HEK293 (cell line): Measurements from ENCODE around the gene IMP3.

Experiments
- EGR2 ChIP-seq: fragments of 450-650 bp; formaldehyde crosslinking; IDR thresholded peaks from 2 replicates; pipeline ENCODE4 v1.5.1; 2016; ENCODE audit warnings: low read depth, missing biosample characterization, missing genetic modification characterization
- ELK4 ChIP-seq: IDR thresholded peaks from 2 replicates; pipeline ENCODE4 v1.6.1; 2011; ENCODE audit warnings: mild to moderate bottlenecking, low read depth, low read length, borderline replicate concordance
- REPIN1 ChIP-seq: fragments of 450-650 bp; formaldehyde crosslinking; IDR thresholded peaks from 2 replicates; pipeline ENCODE4 v1.5.1; 2017; ENCODE audit warnings: missing biosample characterization, missing genetic modification characterization, low read depth
- REST ChIP-seq: fragments of 450-650 bp; formaldehyde crosslinking; IDR thresholded peaks from 2 replicates; pipeline ENCODE4 v1.5.1; 2016; ENCODE audit warnings: missing biosample characterization, missing genetic modification characterization
- SALL2 ChIP-seq: fragments of 450-650 bp; formaldehyde crosslinking; IDR thresholded peaks from 2 replicates; pipeline ENCODE4 v1.5.0; 2017; ENCODE audit warnings: missing biosample characterization, mild to moderate bottlenecking, missing genetic modification characterization, borderline replicate concordance
- TCF7L2 ChIP-seq: IDR thresholded peaks from 2 replicates; pipeline ENCODE4 v1.6.1; 2011; ENCODE audit warnings: low read depth, mild to moderate bottlenecking, inconsistent platforms, low read length, moderate library complexity, borderline replicate concordance
- ZNF280D ChIP-seq: fragments of 450-650 bp; formaldehyde crosslinking; IDR thresholded peaks from 2 replicates; pipeline ENCODE4 v1.5.1; 2016; ENCODE audit warnings: missing biosample characterization, missing genetic modification characterization
- ZNF560 ChIP-seq: fragments of 450-650 bp; formaldehyde crosslinking; IDR thresholded peaks from 2 replicates; pipeline ENCODE4 v1.5.1; 2017; ENCODE audit warnings: missing biosample characterization, missing genetic modification characterization, borderline replicate concordance
- ZNF654 ChIP-seq: fragments of 450-650 bp; formaldehyde crosslinking; IDR thresholded peaks from 2 replicates; pipeline ENCODE4 v1.5.1; 2016; ENCODE audit warnings: low read depth, missing biosample characterization, missing genetic modification characterization
- ZNF660 ChIP-seq: fragments of 450-650 bp; IDR thresholded peaks from 2 replicates; pipeline ENCODE4 v1.5.1; 2018; ENCODE audit warnings: missing biosample characterization, mild to moderate bottlenecking, missing genetic modification characterization
- ZSCAN18 ChIP-seq: fragments of 450-650 bp; formaldehyde crosslinking; IDR thresholded peaks from 2 replicates; pipeline ENCODE4 v1.5.1; 2016; ENCODE audit warnings: missing biosample characterization, missing genetic modification characterization
- TF ChIP-seq, protein P1 (sequence below): fragments of 450-650 bp; formaldehyde crosslinking; IDR thresholded peaks from 2 replicates; pipeline ENCODE4 v1.5.1; 2016; ENCODE audit warnings: missing biosample characterization, missing genetic modification characterization

DNA sequence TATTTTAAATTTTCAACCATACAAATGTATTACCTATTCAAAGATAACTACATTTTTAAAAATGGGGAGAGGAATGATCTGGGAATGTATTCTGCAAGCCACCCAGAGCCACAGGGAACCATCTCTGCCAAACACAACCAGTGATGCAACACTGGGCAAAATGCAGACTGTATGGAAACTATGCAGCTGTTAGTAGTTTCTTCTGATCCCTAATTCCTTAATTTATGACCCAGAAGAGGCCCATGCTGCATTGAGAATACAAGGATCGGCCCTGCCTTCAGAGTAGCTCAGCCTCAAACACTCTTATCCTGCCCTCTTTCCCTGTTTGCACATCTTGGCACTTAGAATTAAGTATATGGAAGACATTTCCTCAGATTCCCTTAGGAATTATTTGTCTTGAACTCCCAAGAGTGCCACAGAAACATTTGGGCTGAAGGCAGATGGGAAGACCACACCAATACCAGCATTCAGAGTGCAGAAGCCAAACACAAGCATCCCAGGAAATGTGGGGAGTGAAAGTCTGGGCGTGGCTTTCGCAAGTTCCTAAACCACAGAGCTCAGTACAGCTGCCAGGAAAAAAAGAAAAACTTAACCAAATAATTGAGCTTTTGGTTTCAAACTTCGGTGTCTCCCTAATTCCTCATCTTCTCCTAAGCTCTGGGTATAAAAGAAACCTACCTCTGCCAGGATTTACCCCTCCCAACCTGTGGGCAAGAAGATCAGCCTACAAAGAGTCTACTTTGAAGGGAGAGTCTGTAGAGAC, 19.8 kb downstream of the IMP3 start:
- TF ChIP-seq, protein P1, sequence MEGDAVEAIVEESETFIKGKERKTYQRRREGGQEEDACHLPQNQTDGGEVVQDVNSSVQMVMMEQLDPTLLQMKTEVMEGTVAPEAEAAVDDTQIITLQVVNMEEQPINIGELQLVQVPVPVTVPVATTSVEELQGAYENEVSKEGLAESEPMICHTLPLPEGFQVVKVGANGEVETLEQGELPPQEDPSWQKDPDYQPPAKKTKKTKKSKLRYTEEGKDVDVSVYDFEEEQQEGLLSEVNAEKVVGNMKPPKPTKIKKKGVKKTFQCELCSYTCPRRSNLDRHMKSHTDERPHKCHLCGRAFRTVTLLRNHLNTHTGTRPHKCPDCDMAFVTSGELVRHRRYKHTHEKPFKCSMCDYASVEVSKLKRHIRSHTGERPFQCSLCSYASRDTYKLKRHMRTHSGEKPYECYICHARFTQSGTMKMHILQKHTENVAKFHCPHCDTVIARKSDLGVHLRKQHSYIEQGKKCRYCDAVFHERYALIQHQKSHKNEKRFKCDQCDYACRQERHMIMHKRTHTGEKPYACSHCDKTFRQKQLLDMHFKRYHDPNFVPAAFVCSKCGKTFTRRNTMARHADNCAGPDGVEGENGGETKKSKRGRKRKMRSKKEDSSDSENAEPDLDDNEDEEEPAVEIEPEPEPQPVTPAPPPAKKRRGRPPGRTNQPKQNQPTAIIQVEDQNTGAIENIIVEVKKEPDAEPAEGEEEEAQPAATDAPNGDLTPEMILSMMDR (tag by site-specific recombination): no peak
- TF ChIP-seq REST (tag by site-specific recombination) (no peak), ZNF660 (tag by site-specific recombination) (no peak), TCF7L2 (no peak), ZSCAN18 (tag by site-specific recombination) (no peak), ZNF280D (tag by site-specific recombination) (no peak), REPIN1 (no peak), EGR2 (no peak), SALL2 (tag by site-specific recombination) (no peak), ZNF560 (tag by site-specific recombination) (no peak), ZNF654 (tag by site-specific recombination) (no peak), ELK4 (no peak)
